Prostate gland (tissue), 2 donors: ENCODE measurements around the gene DDX5.

ENCODE experiments used
- CTCF ChIP-seq, 4 experiments: fragments of 200-600 bp in 2 of 4; fragments of 450-650 bp in 2 of 4; sonication (generic) in 2 of 4; IDR thresholded peaks; 1 replicate in 3 of 4; 2 replicates in 1 of 4; pipeline ENCODE4 v1.5.1; 2016 to 2019; ENCODE audit warnings: antibody characterized with exemption in 4 of 4, mild to moderate bottlenecking in 2 of 4, moderate library complexity in 2 of 4
- POLR2A ChIP-seq: fragments of 450-650 bp; IDR thresholded peaks from one replicate; pipeline ENCODE4 v1.6.1; 2016; ENCODE audit warnings: antibody characterized with exemption, mild to moderate bottlenecking
- POLR2AphosphoS5 ChIP-seq: sonication (generic); formaldehyde crosslinking; IDR thresholded peaks from one replicate; pipeline ENCODE4 v1.6.1; 2017; ENCODE audit warnings: antibody characterized with exemption

- TF ChIP-seq POLR2A, result no peak
- TF ChIP-seq CTCF (IDR thresholded peaks at IDR 0.05), result no peak
- TF ChIP-seq POLR2AphosphoS5, result no peak
These were observed 12.0 kb downstream of the DDX5 start for GRCh38 chr17:64494121-64494520.
